Panc1 (cell line): ENCODE results near the gene ZIC4.

Experiments
- SIN3A ChIP-seq: IDR thresholded peaks from 2 replicates; pipeline ENCODE4 v1.6.1; 2012; ENCODE audit warnings: low read depth, mild to moderate bottlenecking, low read length, moderate library complexity, borderline replicate concordance; ENCODE audit not compliant: insufficient read depth
- TF ChIP-seq, protein P1 (sequence below): fragments of 450-650 bp; IDR thresholded peaks from 2 replicates; pipeline ENCODE4 v1.5.1; 2017; ENCODE audit warnings: mild to moderate bottlenecking

DNA sequence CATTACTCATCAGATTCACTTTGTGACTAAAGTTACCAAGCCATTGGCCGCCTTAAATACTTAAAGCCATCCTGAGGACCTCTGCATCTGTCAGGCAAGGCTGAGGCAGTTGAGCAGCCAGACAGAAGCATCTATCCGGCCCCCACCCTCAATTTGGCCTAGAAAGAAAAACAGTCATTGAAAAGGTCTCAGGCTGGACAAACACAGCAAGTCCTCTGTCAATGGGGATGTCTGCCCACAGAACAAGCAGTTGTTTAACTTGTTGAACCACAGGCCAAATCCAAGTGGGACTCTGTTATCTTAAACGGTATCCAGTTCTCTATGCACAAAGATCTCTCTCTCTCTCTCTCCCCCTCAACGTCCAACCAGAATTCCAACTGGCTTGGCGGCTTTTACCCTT is 2.8 kb downstream of the ZIC4 start:
- TF ChIP-seq, protein P1, sequence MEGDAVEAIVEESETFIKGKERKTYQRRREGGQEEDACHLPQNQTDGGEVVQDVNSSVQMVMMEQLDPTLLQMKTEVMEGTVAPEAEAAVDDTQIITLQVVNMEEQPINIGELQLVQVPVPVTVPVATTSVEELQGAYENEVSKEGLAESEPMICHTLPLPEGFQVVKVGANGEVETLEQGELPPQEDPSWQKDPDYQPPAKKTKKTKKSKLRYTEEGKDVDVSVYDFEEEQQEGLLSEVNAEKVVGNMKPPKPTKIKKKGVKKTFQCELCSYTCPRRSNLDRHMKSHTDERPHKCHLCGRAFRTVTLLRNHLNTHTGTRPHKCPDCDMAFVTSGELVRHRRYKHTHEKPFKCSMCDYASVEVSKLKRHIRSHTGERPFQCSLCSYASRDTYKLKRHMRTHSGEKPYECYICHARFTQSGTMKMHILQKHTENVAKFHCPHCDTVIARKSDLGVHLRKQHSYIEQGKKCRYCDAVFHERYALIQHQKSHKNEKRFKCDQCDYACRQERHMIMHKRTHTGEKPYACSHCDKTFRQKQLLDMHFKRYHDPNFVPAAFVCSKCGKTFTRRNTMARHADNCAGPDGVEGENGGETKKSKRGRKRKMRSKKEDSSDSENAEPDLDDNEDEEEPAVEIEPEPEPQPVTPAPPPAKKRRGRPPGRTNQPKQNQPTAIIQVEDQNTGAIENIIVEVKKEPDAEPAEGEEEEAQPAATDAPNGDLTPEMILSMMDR = no peak
- no peak for TF ChIP-seq SIN3A
